Karpas-422 (cell line): ENCODE data around the gene BTG2. TPM values are rescaled to one million over a fixed set of nuclear protein-coding genes. Genes with fewer than 3 reads are reported as not detected.
"Not testable (repeated sequence)": the region's sequence is repeated elsewhere in the genome, so short reads cannot be mapped to it uniquely, and the experiment has no call there.

ENCODE experiments used
- DNase-seq: peaks from one replicate; pipeline ENCODE4 v3.0.0-alpha.2; 2015
- H2AFZ ChIP-seq: fragments of 200-600 bp; sonication (generic); 2 replicates; pipeline ENCODE4 v1.6.1; 2014; ENCODE audit warnings: antibody characterized with exemption, low read length, mixed read lengths
- H3K27ac ChIP-seq: fragments of 200-600 bp; sonication (generic); 2 replicates; pipeline ENCODE4 v1.5.1; 2014; ENCODE audit warnings: mild to moderate bottlenecking, low read length, moderate library complexity
- H3K27me3 ChIP-seq: fragments of 200-600 bp; sonication (generic); 2 replicates; pipeline ENCODE4 v1.6.1; 2014; ENCODE audit warnings: low read length, mixed read lengths
- H3K36me3 ChIP-seq: fragments of 200-600 bp; sonication (generic); 2 replicates; pipeline ENCODE4 v1.6.1; 2014; ENCODE audit warnings: low read length, mixed read lengths; ENCODE audit not compliant: insufficient read depth
- H3K4me1 ChIP-seq: fragments of 200-600 bp; sonication (generic); 2 replicates; pipeline ENCODE4 v1.6.1; 2014; ENCODE audit warnings: mild to moderate bottlenecking, low read length, mixed read lengths
- H3K4me2 ChIP-seq: fragments of 200-600 bp; sonication (generic); 2 replicates; pipeline ENCODE4 v1.6.1; 2014; ENCODE audit warnings: low read length, low read depth, mild to moderate bottlenecking; ENCODE audit not compliant: poor library complexity, severe bottlenecking
- H3K4me3 ChIP-seq: fragments of 200-600 bp; sonication (generic); 2 replicates; pipeline ENCODE4 v1.5.1; 2014; ENCODE audit warnings: mild to moderate bottlenecking, antibody characterized with exemption, low read length, mixed read lengths
- H3K79me2 ChIP-seq: fragments of 200-600 bp; sonication (generic); 2 replicates; pipeline ENCODE4 v1.6.1; 2014; ENCODE audit warnings: mild to moderate bottlenecking, low read length, mixed read lengths
- H3K9ac ChIP-seq: fragments of 200-600 bp; sonication (generic); 2 replicates; pipeline ENCODE4 v1.6.0; 2014; ENCODE audit warnings: low read length
- H3K9me2 ChIP-seq: fragments of 200-600 bp; sonication (generic), shearing (Covaris generic); replicated peaks from 2 replicates; pipeline ENCODE4 v1.6.0; 2014; ENCODE audit warnings: mild to moderate bottlenecking, low read length, moderate library complexity; ENCODE audit not compliant: insufficient read depth
- H3K9me3 ChIP-seq: fragments of 300-700, 200-600 bp; sonication (generic); 2 replicates; pipeline ENCODE4 v1.6.1; 2014; ENCODE audit warnings: low read length, mixed read lengths
- H4K20me1 ChIP-seq: fragments of 200-600 bp; sonication (generic); 2 replicates; pipeline ENCODE4 v1.6.1; 2014; ENCODE audit warnings: mild to moderate bottlenecking, antibody characterized with exemption, low read length, low read depth; ENCODE audit not compliant: insufficient read depth
- total RNA-seq: library from RNA; depleted of rRNA; stranded (reverse); fragments of >200 nt; shearing (Covaris generic); gene quantifications from 2 replicates; pipeline ENCODE4 v1.2.3, GENCODE V29; 2014; ENCODE audit warnings: low replicate concordance; rRNA removed

BTG2 gene
- total RNA-seq: 245 and 258 TPM in 2 replicates

GRCh38 chr1:203304919-203305808 lies at the start of gene BTG2:
BTG2 (plus strand) TSS chr1:203305519; CDS start chr1:203305607, 88 bp downstream.
- peak within 1 kb of the TSS; percentile 99 for H3K27ac ChIP-seq
- H3K4me3 ChIP-seq: peak within 1 kb of the TSS; percentile 89
- H3K27me3 ChIP-seq: no peaks in the 10 kb centered on the region
- H3K9ac ChIP-seq: peak within 1 kb of the TSS; percentile 99
- H3K9me2 ChIP-seq: no peaks in the 10 kb centered on the region
- H3K4me1 ChIP-seq: peaks cover 79% of the 10 kb centered on the region
- H3K36me3 ChIP-seq: peaks cover 30% of the 10 kb centered on the region
- peaks cover 41% of the 10 kb centered on the region for H4K20me1 ChIP-seq
- H3K9me3 ChIP-seq: no peaks in the 10 kb centered on the region
- peak; percentile 97 for DNase-seq
- no peak within 1 kb of the TSS for H2AFZ ChIP-seq
- peak within 1 kb of the TSS; percentile 100 for H3K4me2 ChIP-seq
- H3K79me2 ChIP-seq: peaks cover 37% of the 10 kb centered on the region

- not testable (repeated sequence) for H3K9me3 ChIP-seq, H3K9me2 ChIP-seq, H2AFZ ChIP-seq, H3K36me3 ChIP-seq, H3K9ac ChIP-seq, H4K20me1 ChIP-seq, H3K4me3 ChIP-seq, DNase-seq, H3K27ac ChIP-seq, H3K79me2 ChIP-seq, H3K4me2 ChIP-seq, H3K27me3 ChIP-seq
- peaks cover 13% of the 10 kb centered on the region for H3K4me1 ChIP-seq
Observed at GRCh38 chr1:203256636-203257035, 48.7 kb upstream of the BTG2 start.

DNA sequence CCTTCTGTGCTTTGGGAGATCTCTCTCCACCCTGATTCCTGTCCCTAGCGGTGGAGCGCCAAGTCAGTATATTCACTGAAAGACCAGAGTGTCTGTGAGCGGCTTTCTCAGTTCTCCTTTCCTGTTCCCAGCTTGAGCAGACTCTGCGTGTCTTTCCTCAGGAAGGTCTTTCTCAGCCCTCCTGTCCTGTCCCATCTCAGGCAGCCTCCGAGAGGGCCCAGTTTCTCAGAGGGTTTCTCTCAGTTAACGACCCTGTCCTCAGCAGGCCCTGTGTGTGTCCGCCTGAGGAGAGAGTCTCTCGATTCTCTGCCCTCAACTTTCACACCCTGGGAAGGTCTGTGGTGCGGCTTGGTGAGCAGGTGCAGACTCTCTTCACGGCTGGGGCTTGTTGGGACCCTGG lies 41.8 kb upstream of the BTG2 start:
- Histone ChIP-seq H3K4me3 (no peak overlapping the region), H2AFZ (peak overlapping the region; percentile 63; the same call in 1 of the 2 replicates), H3K9me3 (no peaks in the 10 kb centered on the region), H3K27ac (no peak overlapping the region), H3K36me3 (no peaks in the 10 kb centered on the region), H3K27me3 (no peaks in the 10 kb centered on the region), H3K4me2 (peak overlapping the region; percentile 26), H3K4me1 (peaks cover 44% of the 10 kb centered on the region), H3K9me2 (no peaks in the 10 kb centered on the region), H3K79me2 (no peaks in the 10 kb centered on the region), H4K20me1 (no peaks in the 10 kb centered on the region), H3K9ac (no peak overlapping the region; the same call in 1 of the 2 replicates)
- DNase-seq: peak; percentile 68

GRCh38 chr1:203264052-203264501 lies 41.2 kb upstream of the BTG2 start:
- Histone ChIP-seq H3K4me1 (peaks cover 49% of the 10 kb centered on the region), H3K36me3 (no peaks in the 10 kb centered on the region), H3K4me2 (no peak overlapping the region), H3K9me3 (no peaks in the 10 kb centered on the region), H3K27me3 (no peaks in the 10 kb centered on the region), H3K27ac (no peak overlapping the region), H3K4me3 (no peak overlapping the region), H3K9ac (no peak overlapping the region), H4K20me1 (no peaks in the 10 kb centered on the region), H3K79me2 (no peaks in the 10 kb centered on the region), H3K9me2 (no peaks in the 10 kb centered on the region), H2AFZ (no peak overlapping the region)
- peak; percentile 32 for DNase-seq

GRCh38 chr1:203265541-203265940 lies 39.8 kb upstream of the BTG2 start:
- Histone ChIP-seq H2AFZ (peak overlapping the region; percentile 37; the same call in 1 of the 2 replicates), H3K27me3 (no peaks in the 10 kb centered on the region), H3K9me3 (no peaks in the 10 kb centered on the region), H3K4me2 (peak overlapping the region; percentile 69), H3K9me2 (no peaks in the 10 kb centered on the region), H4K20me1 (no peaks in the 10 kb centered on the region), H3K36me3 (no peaks in the 10 kb centered on the region), H3K4me3 (peak overlapping the region; percentile 40; the same call in 1 of the 2 replicates), H3K4me1 (peaks cover 48% of the 10 kb centered on the region), H3K79me2 (no peaks in the 10 kb centered on the region), H3K9ac (no peak overlapping the region; the same call in 1 of the 2 replicates), H3K27ac (peak overlapping the region; percentile 60)
- DNase-seq: peak; percentile 54

DNA sequence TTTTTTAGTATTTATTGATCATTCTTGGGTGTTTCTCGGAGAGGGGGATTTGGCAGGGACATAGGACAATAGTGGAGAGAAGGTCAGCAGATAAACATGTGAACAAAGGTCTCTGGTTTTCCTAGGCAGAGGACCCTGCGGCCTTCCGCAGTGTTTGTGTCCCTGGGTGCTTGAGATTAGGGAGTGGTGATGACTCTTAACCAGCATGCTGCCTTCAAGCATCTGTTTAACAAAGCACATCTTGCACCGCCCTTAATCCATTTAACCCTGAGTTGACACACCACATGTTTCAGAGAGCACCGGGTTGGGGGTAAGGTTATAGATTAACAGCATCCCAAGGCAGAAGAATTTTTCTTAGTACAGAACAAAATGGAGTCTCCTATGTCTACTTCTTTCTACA lies 39.2 kb upstream of the BTG2 start:
- H3K9ac ChIP-seq, H3K36me3 ChIP-seq, H3K9me2 ChIP-seq, H4K20me1 ChIP-seq, H3K27me3 ChIP-seq, H3K9me3 ChIP-seq, DNase-seq, H3K79me2 ChIP-seq, H2AFZ ChIP-seq: not testable (repeated sequence)
- Histone ChIP-seq H3K4me2 (peak overlapping the region; percentile 69), H3K4me1 (peaks cover 54% of the 10 kb centered on the region), H3K27ac (peak overlapping the region; percentile 60), H3K4me3 (0 out of 2 replicates have a peak overlapping the region, but pooled peaks have one; percentile 40)

DNA sequence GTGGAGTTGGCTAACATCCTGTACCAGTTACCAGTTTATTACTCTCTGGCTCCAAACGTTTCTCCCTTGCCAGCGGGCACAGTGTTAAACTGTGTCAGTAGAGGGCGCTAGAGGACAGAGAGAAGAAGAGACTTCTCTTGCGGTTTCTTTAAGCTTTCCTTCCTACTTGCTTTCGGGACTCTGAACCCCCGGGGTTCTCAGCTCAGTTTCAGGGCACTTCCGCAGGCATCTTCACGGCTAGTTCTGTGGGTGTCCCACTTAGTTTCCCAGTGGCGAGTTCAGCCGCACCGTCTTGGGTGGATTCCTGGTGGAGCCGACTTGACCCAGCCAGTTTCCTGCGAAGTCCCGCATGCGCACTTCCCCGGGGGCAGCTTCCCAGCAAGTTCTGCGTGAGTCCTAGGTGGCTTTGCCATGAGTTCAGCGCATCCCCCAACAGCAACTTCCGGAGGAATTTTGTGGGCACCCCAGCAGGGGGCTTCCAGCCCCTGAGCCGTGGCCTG lies 37.9 kb upstream of the BTG2 start:
- peak overlapping the region; percentile 63 for H3K4me3 ChIP-seq
- H3K79me2 ChIP-seq: no peaks in the 10 kb centered on the region
- H3K9me2 ChIP-seq: no peaks in the 10 kb centered on the region
- no peak overlapping the region for H3K27ac ChIP-seq
- H3K27me3 ChIP-seq: no peaks in the 10 kb centered on the region
- peaks cover 67% of the 10 kb centered on the region for H3K4me1 ChIP-seq
- H2AFZ ChIP-seq: peak overlapping the region; percentile 55; the same call in 1 of the 2 replicates
- no peaks in the 10 kb centered on the region for H4K20me1 ChIP-seq
- H3K4me2 ChIP-seq: peak overlapping the region; percentile 75
- DNase-seq: peak; percentile 97
- H3K9me3 ChIP-seq: no peaks in the 10 kb centered on the region
- peak overlapping the region; percentile 68 for H3K9ac ChIP-seq
- H3K36me3 ChIP-seq: no peaks in the 10 kb centered on the region

DNA sequence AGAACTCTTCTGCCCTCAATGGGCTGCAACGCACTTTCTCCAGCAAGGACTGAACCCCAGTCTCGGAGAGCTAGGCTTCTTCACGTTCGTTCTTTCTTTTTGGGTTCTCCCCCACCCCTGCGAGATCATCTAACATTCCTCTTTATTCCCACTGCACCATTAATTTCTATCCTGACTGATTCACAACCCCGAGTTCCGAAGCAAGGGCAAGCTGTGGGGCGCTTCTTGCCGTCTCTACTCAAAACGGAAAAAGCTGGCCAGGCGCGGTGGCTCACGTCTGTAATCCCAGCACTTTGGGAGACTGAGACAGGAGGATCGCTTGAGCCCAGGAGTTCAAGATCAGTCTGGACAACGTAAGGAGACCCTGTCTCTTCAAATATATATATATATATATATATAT lies 37.4 kb upstream of the BTG2 start:
- Histone ChIP-seq H3K9me2 (no peaks in the 10 kb centered on the region), H3K9ac (peak overlapping the region; percentile 68), H3K9me3 (no peaks in the 10 kb centered on the region), H3K27me3 (no peaks in the 10 kb centered on the region), H3K27ac (no peak overlapping the region), H3K79me2 (no peaks in the 10 kb centered on the region), H3K4me2 (peak overlapping the region; percentile 75), H4K20me1 (no peaks in the 10 kb centered on the region), H2AFZ (peak overlapping the region; percentile 55; the same call in 1 of the 2 replicates), H3K36me3 (no peaks in the 10 kb centered on the region), H3K4me3 (peak overlapping the region; percentile 63), H3K4me1 (peaks cover 72% of the 10 kb centered on the region)
- DNase-seq: no peak
